NCI-H526 (cell line): ENCODE results near the gene CHTF18.
"Not testable (repeated sequence)": the region's sequence is repeated elsewhere in the genome, so short reads cannot be mapped to it uniquely, and the experiment has no call there.

ENCODE experiments used
- DNase-seq, 2 experiments: peaks; one replicate each; lab custom pipeline; 2025; lab: John Stamatoyannopoulos, UW

CHTF18 gene

GRCh38 chr16:788399-789126 is at the start of gene CHTF18:
Gene CHTF18 (plus strand): TSS chr16:788620. CDS start chr16:788685, 65 bp downstream.
- DNase-seq, result peak in 1 of 2 experiments; percentile 90

- no peak for DNase-seq
These were observed 48.6 kb upstream of the CHTF18 start for GRCh38 chr16:739560-740458.

GRCh38 chr16:740459-740763 is 48.0 kb upstream of the CHTF18 start:
- DNase-seq, result no peak

GRCh38 chr16:740764-741505 is 47.5 kb upstream of the CHTF18 start, which contains the start of gene CIAO3:
Gene CIAO3 (minus strand): TSS chr16:740997. CDS start chr16:740985, 12 bp downstream.
- peak; percentile 45 to 87 for DNase-seq

- DNase-seq, result no peak
These were observed 46.3 kb upstream of the CHTF18 start for GRCh38 chr16:741986-742629.

- DNase-seq, result not testable (repeated sequence)
These were observed 45.5 kb upstream of the CHTF18 start for GRCh38 chr16:742894-743293.

- no peak for DNase-seq
These were observed 44.5 kb upstream of the CHTF18 start for GRCh38 chr16:743794-744500.

- peak in 1 of 2 experiments; percentile 63 for DNase-seq
These were observed 42.7 kb upstream of the CHTF18 start for GRCh38 chr16:745739-746138.

- no peak for DNase-seq
These were observed 41.8 kb upstream of the CHTF18 start for GRCh38 chr16:746637-747036.

GRCh38 chr16:747978-748746 is 40.3 kb upstream of the CHTF18 start:
- DNase-seq, result no peak

GRCh38 chr16:749010-749409 is 39.4 kb upstream of the CHTF18 start:
- no peak for DNase-seq

- no peak for DNase-seq
These were observed 37.9 kb upstream of the CHTF18 start for GRCh38 chr16:750485-750884.

GRCh38 chr16:751152-752006 is 37.0 kb upstream of the CHTF18 start:
- DNase-seq, result no peak

GRCh38 chr16:752007-752312 is 36.5 kb upstream of the CHTF18 start:
- peak in 1 of 2 experiments; percentile 45 for DNase-seq

- not testable (repeated sequence) for DNase-seq
These were observed 34.3 kb upstream of the CHTF18 start for GRCh38 chr16:754121-754607.

- DNase-seq, result no peak
These were observed 33.8 kb upstream of the CHTF18 start for GRCh38 chr16:754656-755055.

GRCh38 chr16:756428-756827 is 32.0 kb upstream of the CHTF18 start:
- DNase-seq, result no peak

- no peak for DNase-seq
These were observed 29.1 kb upstream of the CHTF18 start for GRCh38 chr16:759110-759910.

- DNase-seq, result no peak
These were observed 28.4 kb upstream of the CHTF18 start for GRCh38 chr16:760065-760464.
